ENCODE results near the gene LMAN2.

LMAN2 gene

GRCh38 chr5:177312649-177313181, 38.8 kb downstream of the LMAN2 start:
- TF ChIP-seq, protein P1, sequence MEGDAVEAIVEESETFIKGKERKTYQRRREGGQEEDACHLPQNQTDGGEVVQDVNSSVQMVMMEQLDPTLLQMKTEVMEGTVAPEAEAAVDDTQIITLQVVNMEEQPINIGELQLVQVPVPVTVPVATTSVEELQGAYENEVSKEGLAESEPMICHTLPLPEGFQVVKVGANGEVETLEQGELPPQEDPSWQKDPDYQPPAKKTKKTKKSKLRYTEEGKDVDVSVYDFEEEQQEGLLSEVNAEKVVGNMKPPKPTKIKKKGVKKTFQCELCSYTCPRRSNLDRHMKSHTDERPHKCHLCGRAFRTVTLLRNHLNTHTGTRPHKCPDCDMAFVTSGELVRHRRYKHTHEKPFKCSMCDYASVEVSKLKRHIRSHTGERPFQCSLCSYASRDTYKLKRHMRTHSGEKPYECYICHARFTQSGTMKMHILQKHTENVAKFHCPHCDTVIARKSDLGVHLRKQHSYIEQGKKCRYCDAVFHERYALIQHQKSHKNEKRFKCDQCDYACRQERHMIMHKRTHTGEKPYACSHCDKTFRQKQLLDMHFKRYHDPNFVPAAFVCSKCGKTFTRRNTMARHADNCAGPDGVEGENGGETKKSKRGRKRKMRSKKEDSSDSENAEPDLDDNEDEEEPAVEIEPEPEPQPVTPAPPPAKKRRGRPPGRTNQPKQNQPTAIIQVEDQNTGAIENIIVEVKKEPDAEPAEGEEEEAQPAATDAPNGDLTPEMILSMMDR (IDR thresholded peaks at IDR 0.05; ENCODE audit: insufficient read depth, low read depth, low read length, missing control alignments): peak; percentile 14
- peak; percentile 37 for DNase-seq (ENCODE audit: low read depth)
- peak overlapping the region; percentile 4 for H3K4me3 ChIP-seq (ENCODE audit: low read length)

GRCh38 chr5:177311723-177312648, 39.5 kb downstream of the LMAN2 start, which contains the start of gene MXD3:
MXD3 (minus strand) TSS chr5:177311898; CDS start chr5:177311830, 68 bp downstream.
- DNase-seq (ENCODE audit: low read depth): peak; percentile 96
- H3K4me3 ChIP-seq (ENCODE audit: low read length): peak within 1 kb of the TSS; percentile 65
- TF ChIP-seq, protein P1 (IDR thresholded peaks at IDR 0.05; ENCODE audit: insufficient read depth, low read depth, low read length, missing control alignments): no peak

DNA sequence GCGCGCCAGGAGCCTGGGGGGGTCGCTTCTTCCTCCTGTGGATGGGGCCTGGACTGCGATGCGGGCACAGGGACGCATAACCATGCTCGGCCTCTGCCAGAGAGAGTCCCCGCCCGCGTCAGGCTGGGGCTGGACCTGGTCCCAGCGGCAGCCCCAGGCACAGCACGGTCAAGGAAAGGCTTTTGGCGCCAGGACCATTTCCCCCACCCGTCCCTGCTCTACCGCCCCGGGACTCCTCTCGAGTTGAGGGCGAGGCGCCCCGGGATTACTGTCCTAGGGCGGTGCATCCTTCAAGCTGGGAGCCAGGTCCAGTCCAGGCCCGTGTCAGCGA, 40.1 kb downstream of the LMAN2 start:
- no peak for DNase-seq (ENCODE audit: low read depth)
- TF ChIP-seq, protein P1 (IDR thresholded peaks at IDR 0.05; ENCODE audit: insufficient read depth, low read depth, low read length, missing control alignments): no peak
- H3K4me3 ChIP-seq (ENCODE audit: low read length): peak overlapping the region; percentile 65

DNA sequence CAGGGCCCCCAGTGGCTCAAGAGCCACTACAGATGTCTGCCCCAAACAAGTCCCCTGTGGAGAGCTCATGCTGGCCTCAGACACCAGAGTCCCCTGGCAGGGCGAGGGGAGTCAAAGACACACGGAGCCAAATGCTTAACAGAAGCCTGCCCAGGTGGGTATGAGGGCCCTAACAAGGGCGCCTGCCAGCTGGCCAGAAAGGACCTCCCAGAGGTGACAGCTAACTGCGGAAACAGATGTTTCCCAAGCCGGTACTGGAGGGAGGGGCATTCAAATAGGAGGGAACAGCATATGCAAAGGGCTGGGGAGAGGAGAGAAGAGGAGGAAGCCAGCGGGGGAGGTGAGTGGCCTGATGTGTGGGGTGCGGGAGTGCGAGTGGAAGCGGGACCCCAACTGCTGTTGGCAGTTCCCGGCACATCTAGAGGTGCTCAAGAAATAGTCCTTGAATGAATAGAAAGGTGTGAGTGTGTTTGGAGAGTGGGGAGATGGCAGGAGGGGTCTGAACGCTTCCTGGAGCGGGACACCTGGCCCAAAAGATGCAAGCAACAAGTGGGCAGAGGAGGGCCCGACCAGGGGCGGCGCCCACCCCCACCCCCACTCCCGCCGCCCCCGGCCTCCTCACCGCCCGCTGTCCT, 40.6 kb downstream of the LMAN2 start:
- peak overlapping the region; percentile 65 for H3K4me3 ChIP-seq (ENCODE audit: low read length)
- peak; percentile 50 for DNase-seq (ENCODE audit: low read depth)
- TF ChIP-seq, protein P1 (IDR thresholded peaks at IDR 0.05; ENCODE audit: insufficient read depth, low read depth, low read length, missing control alignments): no peak

GRCh38 chr5:177310332-177310731, 41.1 kb downstream of the LMAN2 start:
- DNase-seq (ENCODE audit: low read depth): no peak
- TF ChIP-seq, protein P1 (IDR thresholded peaks at IDR 0.05; ENCODE audit: insufficient read depth, low read depth, low read length, missing control alignments): no peak
- H3K4me3 ChIP-seq (ENCODE audit: low read length): no peak overlapping the region

DNA sequence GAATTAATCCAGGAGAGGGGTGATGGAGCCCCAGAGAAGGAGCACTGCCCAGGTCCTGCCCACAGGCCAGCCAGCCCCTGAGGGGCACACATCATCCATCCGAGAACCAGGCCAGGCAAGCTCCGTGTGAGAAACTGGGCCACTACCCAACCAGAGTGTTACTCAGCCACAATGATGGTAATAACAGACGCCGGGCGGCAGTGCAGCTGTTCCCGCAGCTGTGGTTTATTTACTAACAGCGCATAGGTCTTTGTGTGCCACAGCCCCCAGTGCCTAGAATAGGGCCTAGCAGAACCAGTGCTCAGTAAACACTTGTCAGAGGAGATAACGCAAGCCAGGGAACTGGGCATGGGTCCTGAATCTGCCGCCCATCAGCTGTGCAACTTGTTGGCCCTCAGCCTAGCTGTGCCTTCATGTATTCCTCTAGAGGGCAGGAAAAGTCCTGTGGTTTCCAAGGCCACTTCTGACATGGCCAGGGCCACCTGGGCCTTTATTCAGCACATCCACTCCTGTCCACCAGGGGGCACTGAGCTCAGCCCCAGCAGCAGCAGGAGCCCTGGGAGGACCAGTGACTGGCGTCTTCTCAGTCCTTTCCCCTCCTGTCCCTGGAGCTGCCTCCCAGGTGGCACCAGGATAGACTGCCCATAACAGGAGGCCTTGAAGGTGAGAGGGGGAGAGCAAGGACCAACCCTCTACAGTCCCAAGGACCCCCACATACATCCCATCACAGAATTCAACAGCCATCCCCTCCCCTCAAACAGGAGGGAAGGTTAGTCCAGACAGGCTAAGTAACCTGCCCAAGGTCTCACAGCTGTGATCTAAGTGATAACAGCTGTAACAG, 41.9 kb downstream of the LMAN2 start:
- no peak overlapping the region for H3K4me3 ChIP-seq (ENCODE audit: low read length)
- DNase-seq (ENCODE audit: low read depth): peak; percentile 84
- TF ChIP-seq, protein P1 (IDR thresholded peaks at IDR 0.05; ENCODE audit: insufficient read depth, low read depth, low read length, missing control alignments): peak; percentile 90

Measured in epithelial cell of esophagus (primary cell).